ENCODE data around the gene KDM1B.
"Not testable (repeated sequence)": the region's sequence is repeated elsewhere in the genome, so short reads cannot be mapped to it uniquely, and the experiment has no call there.

Gene KDM1B

GRCh38 chr6:18147160-18147559, 8.1 kb upstream of the KDM1B start:
- Histone ChIP-seq H3K4me2 (no peak overlapping the region), H3K9ac (no peak overlapping the region), H3K4me1 (peaks cover 0 to 27% (median 0%) of the 10 kb centered on the region in 10 experiments; a peak in 7 of 20 replicates), H3K36me3 (peaks cover 0 to 77% (median 13%) of the 10 kb centered on the region in 11 experiments; a peak in 17 of 22 replicates), H3K27ac (no peak overlapping the region), H4K20me1 (no peaks in the 10 kb centered on the region), H3K9me3 (replicated peaks in 1 of 11) (no peaks in the 10 kb centered on the region), H3K4me3 (no peak overlapping the region), H3K27me3 (no peaks in the 10 kb centered on the region)
- TF ChIP-seq Cebpa-rat (IDR thresholded peaks at IDR 0.05) = no peak

- H3K9ac ChIP-seq = no peak overlapping the region
- no peak overlapping the region for H3K27ac ChIP-seq
- H3K4me2 ChIP-seq = no peak overlapping the region
- no peak overlapping the region for H3K4me3 ChIP-seq
- TF ChIP-seq Cebpa-rat (IDR thresholded peaks at IDR 0.05) = no peak
- H3K27me3 ChIP-seq = no peaks in the 10 kb centered on the region
- H4K20me1 ChIP-seq = no peaks in the 10 kb centered on the region
- H3K4me1 ChIP-seq = peaks cover 0 to 32% (median 0%) of the 10 kb centered on the region in 10 experiments; a peak in 8 of 20 replicates
- peaks cover 0 to 72% (median 8%) of the 10 kb centered on the region in 11 experiments; a peak in 16 of 22 replicates for H3K36me3 ChIP-seq
- no peaks in the 10 kb centered on the region for H3K9me3 ChIP-seq (replicated peaks in 1 of 11)
These were observed 7.6 kb upstream of the KDM1B start for GRCh38 chr6:18147616-18148015.

DNA sequence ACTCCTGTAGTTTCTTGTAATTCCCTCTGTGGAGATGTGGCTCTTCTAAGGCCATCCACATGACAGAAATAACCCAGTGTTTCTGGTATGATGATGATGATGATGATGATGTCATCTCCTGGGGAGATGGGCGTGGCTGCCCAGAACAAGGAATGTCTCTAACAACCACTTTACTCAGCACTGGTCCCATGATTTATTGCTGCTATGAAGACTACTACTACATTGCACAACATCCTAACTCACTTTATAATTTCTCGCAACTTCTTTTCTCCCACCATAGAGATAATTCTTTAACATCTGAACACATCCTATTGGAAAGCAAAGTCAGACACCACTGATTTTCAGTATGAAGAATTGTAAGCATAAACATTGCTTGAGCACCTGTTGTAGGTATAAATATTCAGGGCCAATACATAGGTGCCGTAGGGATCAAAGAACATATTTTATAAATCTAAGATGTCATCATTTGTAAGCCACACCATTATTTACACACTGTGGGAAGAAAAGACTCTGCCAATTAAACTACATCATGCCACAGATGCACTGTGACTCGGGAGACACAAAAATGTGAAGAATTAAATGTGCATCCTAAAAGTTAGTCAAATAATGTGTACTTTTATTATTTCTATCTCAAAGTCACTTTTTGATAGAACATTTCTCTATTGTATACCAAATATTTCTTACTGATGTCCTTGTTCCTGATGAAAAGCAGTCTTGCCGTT, 6.8 kb upstream of the KDM1B start:
- Histone ChIP-seq H3K4me1 (peaks cover 0 to 40% (median 7%) of the 10 kb centered on the region in 10 experiments; a peak in 13 of 20 replicates), H3K36me3 (peaks cover 0 to 64% (median 0%) of the 10 kb centered on the region in 11 experiments; a peak in 9 of 22 replicates), H3K27ac (no peak overlapping the region), H3K27me3 (no peaks in the 10 kb centered on the region), H3K4me2 (peak overlapping the region in 3 of 11 experiments; percentile 6 to 46 (median 29); a peak in 5 of 22 replicates), H3K9ac (no peak overlapping the region), H3K4me3 (no peak overlapping the region), H4K20me1 (no peaks in the 10 kb centered on the region; a peak in 2 of 22 replicates), H3K9me3 (replicated peaks in 1 of 11) (no peaks in the 10 kb centered on the region)
- no peak for TF ChIP-seq Cebpa-rat (IDR thresholded peaks at IDR 0.05)

GRCh38 chr6:18151391-18151790, 3.8 kb upstream of the KDM1B start:
- not testable (repeated sequence) for H4K20me1 ChIP-seq; H3K9me3 ChIP-seq (replicated peaks in 1 of 11); H3K27me3 ChIP-seq; H3K4me3 ChIP-seq; H3K27ac ChIP-seq; H3K9ac ChIP-seq; H3K4me2 ChIP-seq
- Histone ChIP-seq H3K36me3 (peaks cover 0 to 35% (median 0%) of the 10 kb centered on the region in 11 experiments; a peak in 7 of 22 replicates), H3K4me1 (peaks cover 17 to 53% (median 24%) of the 10 kb centered on the region in 10 experiments)

GRCh38 chr6:18151801-18152200, 3.4 kb upstream of the KDM1B start:
- H4K20me1 ChIP-seq = no peaks in the 10 kb centered on the region; a peak in 3 of 22 replicates
- H3K27me3 ChIP-seq = no peaks in the 10 kb centered on the region
- H3K27ac ChIP-seq = no peak overlapping the region
- H3K9ac ChIP-seq = no peak overlapping the region
- no peaks in the 10 kb centered on the region for H3K9me3 ChIP-seq (replicated peaks in 1 of 11)
- peaks cover 21 to 57% (median 28%) of the 10 kb centered on the region in 10 experiments for H3K4me1 ChIP-seq
- TF ChIP-seq Cebpa-rat (IDR thresholded peaks at IDR 0.05) = no peak
- H3K4me3 ChIP-seq = no peak overlapping the region
- H3K4me2 ChIP-seq = peak overlapping the region in 1 of 11 experiments; percentile 97; a peak in 1 of 22 replicates
- H3K36me3 ChIP-seq = peaks cover 0 to 31% (median 0%) of the 10 kb centered on the region in 11 experiments; a peak in 7 of 22 replicates

- Histone ChIP-seq H3K27ac (peak overlapping the region in 3 of 11 experiments; percentile 13 to 21 (median 19); a peak in 3 of 22 replicates), H4K20me1 (no peaks in the 10 kb centered on the region; a peak in 3 of 22 replicates), H3K4me1 (peaks cover 22 to 52% (median 28%) of the 10 kb centered on the region in 10 experiments), H3K9me3 (replicated peaks in 1 of 11) (no peaks in the 10 kb centered on the region), H3K27me3 (no peaks in the 10 kb centered on the region), H3K4me2 (peak overlapping the region; percentile 8 to 98 (median 92); a peak in 17 of 22 replicates), H3K9ac (peak overlapping the region in 4 of 11 experiments; percentile 86 to 89 (median 88); a peak in 5 of 22 replicates), H3K4me3 (peak overlapping the region in 3 of 10 experiments; percentile 93 to 95 (median 95); a peak in 5 of 20 replicates), H3K36me3 (peaks cover 0 to 18% (median 0%) of the 10 kb centered on the region in 11 experiments; a peak in 5 of 22 replicates)
- no peak for TF ChIP-seq Cebpa-rat (IDR thresholded peaks at IDR 0.05)
These were observed 1.9 kb upstream of the KDM1B start for GRCh38 chr6:18153311-18153703.

DNA sequence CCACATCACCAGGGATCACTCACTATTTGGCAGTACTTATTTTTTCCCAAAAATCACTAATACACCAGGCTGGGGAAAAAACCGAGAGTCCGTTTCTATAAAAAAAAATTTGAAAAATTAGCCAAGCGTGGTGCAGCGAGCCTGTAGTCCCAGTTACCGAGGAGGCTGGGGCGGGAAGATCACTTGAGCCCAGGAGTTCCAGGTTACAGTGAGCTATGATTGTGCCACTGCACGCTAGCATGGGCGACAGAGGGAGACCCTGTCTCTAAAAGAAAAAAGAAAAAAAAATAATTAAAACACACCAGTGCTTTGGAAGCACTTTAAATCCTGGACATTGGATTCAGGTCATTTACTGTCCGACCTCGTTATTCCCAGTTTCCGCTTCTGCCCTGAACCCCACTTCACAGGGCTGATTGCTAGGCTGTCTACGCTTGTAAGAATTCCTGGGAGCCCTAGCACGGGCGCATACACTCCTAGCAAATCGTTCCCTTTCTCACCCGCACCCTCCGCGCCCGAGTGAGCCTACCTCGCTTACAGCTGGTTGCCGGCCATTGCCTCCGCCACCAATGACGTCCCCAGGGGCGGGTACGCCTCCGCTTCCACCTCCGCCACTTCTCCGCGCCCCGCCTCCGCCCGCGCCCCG, 594 bp upstream of the KDM1B start, which contains the start of gene TPMT:
TPMT (minus strand) TSS at position 571 of the 643 bp plus-strand sequence. CDS start 5,950 bp downstream, outside the sequence.
- Histone ChIP-seq H3K9ac (peak within 1 kb of the TSS; percentile 86 to 93 (median 88)), H4K20me1 (no peaks in the 10 kb centered on the region; a peak in 3 of 22 replicates), H3K27ac (peak within 1 kb of the TSS; percentile 69 to 90 (median 86)), H3K9me3 (replicated peaks in 1 of 11) (no peaks in the 10 kb centered on the region), H3K4me2 (peak within 1 kb of the TSS; percentile 91 to 99 (median 97)), H3K4me1 (peaks cover 22 to 52% (median 34%) of the 10 kb centered on the region in 10 experiments), H3K27me3 (no peaks in the 10 kb centered on the region), H3K4me3 (peak within 1 kb of the TSS; percentile 81 to 100 (median 95)), H3K36me3 (peaks cover under 1 to 9% (median 5%) of the 10 kb centered on the region in 11 experiments; a peak in 18 of 22 replicates)
- no peak for TF ChIP-seq Cebpa-rat (IDR thresholded peaks at IDR 0.05)

- Histone ChIP-seq H3K4me3 (peak overlapping the region; percentile 81 to 100 (median 95)), H3K36me3 (peaks cover 14 to 22% (median 17%) of the 10 kb centered on the region in 11 experiments), H3K4me2 (peak overlapping the region; percentile 85 to 99 (median 96)), H3K27ac (peak overlapping the region; percentile 61 to 90 (median 86)), H4K20me1 (no peaks in the 10 kb centered on the region; a peak in 3 of 22 replicates), H3K4me1 (peaks cover 22 to 58% (median 38%) of the 10 kb centered on the region in 10 experiments), H3K27me3 (no peaks in the 10 kb centered on the region), H3K9ac (peak overlapping the region; percentile 84 to 93 (median 88)), H3K9me3 (replicated peaks in 1 of 11) (no peaks in the 10 kb centered on the region)
- TF ChIP-seq Cebpa-rat (IDR thresholded peaks at IDR 0.05) = no peak
These were observed 721 bp downstream of the KDM1B start for GRCh38 chr6:18155864-18156421.
